GM19240 (cell line): ENCODE results near the gene CERS4.
"Not testable (repeated sequence)": the region's sequence is repeated elsewhere in the genome, so short reads cannot be mapped to it uniquely, and the experiment has no call there.

Experiments
- DNase-seq: peaks from one replicate; pipeline ENCODE4 v3.0.0; 2011; ENCODE audit warnings: low spot score; ENCODE audit not compliant: insufficient read length

Gene CERS4

DNA sequence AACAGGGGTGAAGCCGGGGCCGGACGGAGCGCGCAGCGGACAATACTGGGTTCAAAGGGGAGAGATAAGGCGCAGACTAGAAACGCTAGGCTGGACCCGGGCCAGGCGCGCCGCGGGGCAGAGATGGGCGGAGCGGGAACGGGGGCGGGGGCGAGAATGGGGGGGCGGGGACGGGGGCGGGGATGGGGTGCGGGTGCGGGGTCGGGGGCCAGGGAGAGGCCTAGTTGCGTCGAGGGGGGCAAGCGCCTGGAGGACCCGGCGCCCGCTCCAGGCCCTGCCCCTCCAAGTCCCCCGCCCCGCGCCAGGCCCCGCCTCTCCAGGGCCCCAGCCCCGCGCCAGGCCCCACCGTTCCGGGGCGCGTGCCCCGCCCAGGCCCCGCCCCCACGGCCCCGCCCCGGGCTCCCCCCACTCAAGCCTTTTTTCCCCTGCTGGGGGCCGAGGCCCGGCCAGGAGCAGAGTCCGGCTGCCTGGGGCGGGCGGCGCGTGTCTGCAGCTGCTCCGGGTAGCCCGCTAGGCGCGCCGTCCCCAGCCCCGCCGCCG is at the start of gene CERS4:
Gene CERS4, plus strand, starts transcription at position 449 of the 540 bp plus-strand sequence. CDS start 41,707 bp downstream, outside the sequence.
- peak; percentile 80 for DNase-seq

DNA sequence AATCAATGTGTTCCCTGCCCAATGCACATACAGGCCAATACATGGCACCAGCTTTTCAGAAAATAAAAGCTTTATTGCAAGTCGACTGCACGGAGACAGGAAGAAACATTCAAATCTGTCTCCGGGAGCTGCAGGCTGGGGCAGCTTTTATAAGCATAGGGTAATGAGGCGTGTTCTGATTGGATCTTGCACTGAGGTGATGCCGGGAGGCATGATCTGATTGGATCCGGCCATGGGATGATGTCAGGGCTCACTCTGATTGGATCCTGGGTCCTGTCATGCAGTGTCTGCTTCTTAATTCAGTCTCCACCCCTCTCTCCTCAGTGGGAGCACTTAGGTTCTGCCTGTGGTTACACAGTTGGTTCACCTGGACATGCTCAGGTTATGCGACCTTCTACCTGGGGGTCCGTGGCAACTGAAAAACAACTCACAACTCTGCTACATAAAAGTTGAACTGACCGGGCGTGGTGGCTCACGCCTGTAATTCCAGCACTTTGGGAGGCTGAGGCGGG is 48.0 kb upstream of the CERS4 start:
- peak; percentile 31 for DNase-seq

DNA sequence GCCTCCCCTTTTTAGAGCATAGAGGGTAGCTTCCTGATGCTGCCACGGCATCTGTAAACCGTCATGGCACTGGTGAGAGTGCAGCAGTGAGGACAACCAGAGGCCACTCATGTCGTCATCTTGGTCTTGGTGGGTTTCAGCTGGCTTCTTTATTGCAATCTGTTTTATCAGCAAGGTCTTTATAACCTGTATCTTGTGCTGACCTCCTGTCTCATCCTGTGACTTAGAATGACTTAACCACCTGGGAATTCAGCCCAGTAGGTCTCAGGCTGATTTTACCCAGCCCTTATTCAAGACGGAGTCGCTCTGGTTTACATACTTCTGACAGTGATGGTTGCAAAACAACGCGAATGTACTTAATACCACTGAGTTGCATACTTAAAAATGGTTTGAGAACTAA is 45.4 kb upstream of the CERS4 start:
- DNase-seq = no peak

DNA sequence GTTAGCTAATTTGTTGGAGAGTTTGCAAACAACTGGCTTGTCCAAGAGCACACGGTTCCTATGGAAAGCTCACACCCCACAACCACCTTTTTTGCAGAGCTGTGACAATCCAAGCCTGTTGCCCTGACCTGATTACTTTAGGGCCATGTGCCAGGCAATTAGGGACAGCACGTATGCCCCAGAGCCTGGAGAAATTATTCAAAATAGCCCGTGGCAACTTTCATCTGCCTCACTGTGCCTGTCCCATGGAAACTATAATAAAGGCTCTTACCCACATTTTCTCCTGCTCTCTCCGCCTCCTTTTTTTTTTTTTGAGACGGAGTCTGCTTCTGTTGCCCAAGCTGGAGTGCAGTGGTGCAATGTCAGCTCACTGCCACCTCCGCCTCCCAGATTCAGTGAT is 41.2 kb upstream of the CERS4 start:
- DNase-seq = no peak

DNA sequence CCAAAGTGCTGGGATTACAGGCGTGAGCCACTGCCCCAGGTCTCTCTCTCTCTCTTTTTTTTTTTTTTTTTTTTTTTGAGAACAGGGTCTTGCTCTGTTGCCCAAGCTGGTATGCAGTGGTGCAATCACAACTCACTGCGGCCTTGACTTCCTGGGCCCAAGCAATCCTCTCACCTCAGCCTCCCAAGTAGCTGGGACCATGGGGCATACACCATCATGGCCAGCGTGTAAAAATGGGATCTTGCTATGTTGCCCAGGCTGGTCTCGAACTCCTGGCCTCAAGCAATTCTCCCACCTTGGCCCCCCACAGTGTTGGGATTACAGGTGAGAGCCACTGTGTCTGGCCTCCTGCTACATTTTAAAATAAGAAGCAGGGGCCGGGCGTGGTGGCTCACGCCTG is 40.6 kb upstream of the CERS4 start:
- no peak for DNase-seq

DNA sequence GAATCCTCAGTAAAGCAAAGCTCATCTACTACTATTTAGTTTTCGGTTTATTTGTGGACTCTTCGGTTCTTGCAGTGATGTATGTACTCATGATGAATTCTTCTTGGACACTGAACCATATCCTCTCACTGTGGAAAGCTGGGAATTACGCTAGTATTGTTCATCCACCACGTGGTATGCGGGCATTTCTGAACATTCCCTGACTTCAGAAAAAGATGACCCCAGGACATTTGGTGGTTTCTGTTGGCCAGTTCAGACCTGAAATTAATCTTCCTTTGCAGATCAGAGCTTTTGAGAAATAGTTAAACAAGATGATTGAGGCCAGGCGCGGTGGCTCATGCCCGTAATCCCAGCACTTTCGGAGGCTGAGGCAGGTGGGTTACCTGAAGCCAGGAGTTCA is 34.5 kb upstream of the CERS4 start:
- DNase-seq = no peak

- no peak for DNase-seq
Observed at GRCh38 chr19:8180018-8180417, 29.2 kb upstream of the CERS4 start.

GRCh38 chr19:8184274-8184673 is 24.9 kb upstream of the CERS4 start:
- no peak for DNase-seq

GRCh38 chr19:8185343-8186068 is 23.7 kb upstream of the CERS4 start:
- no peak for DNase-seq

DNA sequence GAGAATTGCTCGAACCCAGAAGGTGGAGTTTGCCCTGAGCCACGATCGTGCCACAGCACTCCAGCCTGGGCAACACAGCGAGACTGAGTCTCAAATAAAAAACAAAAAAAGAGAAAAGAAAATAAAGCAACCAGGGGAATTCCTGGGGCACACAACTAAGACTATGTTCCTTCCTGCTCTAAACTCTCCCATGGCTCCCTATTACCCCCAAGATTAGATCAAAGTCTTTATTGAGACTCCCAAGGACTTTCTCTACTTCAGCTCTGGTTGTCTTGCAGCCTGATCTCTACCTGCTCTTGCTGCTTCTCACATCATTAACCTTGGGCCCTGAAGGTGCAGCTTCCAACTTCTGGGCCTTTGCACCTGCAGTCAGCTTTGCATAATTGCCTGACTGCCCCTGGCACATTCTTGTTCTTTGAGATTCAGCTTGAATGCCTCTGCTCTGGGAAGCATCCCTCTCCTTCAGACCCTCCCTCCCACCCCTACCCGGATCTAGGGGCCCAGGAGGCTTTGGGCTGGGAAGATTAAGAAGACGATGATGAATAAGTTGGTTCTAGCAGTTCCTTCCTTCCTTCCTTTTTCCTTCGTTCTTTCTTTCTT is 16.8 kb upstream of the CERS4 start:
- no peak for DNase-seq

DNA sequence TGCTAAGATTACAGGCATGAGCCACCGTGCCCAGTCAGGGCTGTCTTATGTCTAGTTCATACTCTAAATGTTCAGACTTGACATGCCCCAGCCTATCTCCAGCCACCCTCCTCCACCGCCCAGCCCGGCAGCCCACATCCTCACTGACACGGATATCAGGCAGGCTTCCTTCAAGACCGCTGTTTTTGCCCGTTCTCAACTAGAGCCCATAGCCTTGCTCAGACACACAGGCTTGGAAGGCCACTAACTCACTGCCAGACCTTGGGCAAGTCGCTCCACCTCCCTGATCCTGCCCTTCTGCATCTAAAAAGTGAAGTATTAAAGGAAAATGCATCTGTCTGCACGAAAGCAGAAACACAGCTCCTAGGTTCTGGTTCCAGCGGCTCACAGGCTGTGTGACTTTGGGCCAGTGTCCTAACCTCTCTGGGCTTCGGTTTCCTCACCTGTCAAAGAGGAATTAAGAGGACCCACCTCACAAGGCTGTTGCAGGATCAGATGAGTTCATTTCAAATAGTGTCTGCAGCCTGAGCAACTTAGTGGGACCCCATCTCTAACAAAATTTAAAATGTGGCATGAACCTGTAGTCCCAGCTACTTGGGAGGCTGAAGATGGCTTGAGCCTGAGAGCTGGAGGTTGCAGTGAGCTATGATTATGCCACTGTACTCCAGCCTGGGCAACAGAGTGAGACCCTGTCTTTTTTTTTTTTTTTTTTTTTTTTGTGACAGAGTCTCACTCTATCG is 14.5 kb upstream of the CERS4 start:
- no peak for DNase-seq

DNA sequence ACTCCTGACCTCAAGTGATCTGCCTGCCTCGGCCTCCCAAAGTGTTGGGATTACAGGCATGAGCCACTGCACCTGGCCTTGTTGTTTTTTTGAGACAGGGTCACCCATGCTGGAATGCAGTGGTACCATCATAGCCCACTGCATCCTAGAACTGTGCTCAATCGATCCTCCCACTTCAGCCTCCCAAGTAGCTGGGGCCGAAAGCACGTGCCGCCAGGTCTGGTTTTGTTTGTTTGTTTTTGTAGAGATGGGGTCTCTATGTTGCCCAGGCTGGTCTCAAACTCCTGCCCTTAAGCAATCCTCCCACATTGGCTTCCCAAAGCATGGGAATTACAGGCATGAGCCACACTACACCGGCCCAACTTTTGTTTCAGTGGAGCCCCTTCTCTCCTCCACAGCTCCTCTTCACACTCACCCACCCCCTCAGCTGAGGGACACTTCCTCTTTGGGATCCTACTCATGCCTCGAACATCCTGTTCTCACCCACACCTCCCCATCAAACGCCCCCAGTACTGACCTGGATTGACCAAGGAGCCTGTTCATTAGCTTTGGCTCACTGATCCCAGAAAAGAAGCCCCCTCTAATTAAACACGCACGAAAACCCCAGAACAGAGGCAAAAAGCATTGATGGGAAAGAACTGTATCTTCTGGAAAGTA is 12.8 kb upstream of the CERS4 start:
- DNase-seq = no peak

GRCh38 chr19:8203288-8204120 is 5.7 kb upstream of the CERS4 start:
- not testable (repeated sequence) for DNase-seq

DNA sequence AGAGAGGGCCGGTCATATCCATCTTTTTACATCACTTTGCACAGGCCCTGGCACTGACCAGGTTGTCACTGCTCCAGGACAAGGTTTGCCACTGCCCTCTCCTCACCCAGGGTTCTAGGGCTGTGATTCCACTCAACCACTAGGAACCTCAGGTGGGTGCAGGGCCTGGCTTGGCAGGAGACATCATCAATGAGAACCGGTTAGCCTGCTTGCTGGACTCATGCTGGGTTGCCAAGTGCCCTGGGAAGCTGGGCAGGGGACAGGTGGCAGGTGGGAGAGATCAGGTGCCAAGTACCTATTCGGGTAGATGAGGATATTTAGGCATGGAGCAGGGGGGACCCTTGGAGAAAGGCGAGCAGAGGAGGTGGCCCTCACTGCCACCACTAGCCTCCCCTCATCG is 4.2 kb upstream of the CERS4 start:
- no peak for DNase-seq

- no peak for DNase-seq
Observed at GRCh38 chr19:8206147-8207087, 2.8 kb upstream of the CERS4 start.

GRCh38 chr19:8207326-8207725 is 1.8 kb upstream of the CERS4 start:
- DNase-seq = not testable (repeated sequence)

GRCh38 chr19:8208119-8208921 is 850 bp upstream of the CERS4 start:
- DNase-seq = no peak
